KMS-11 (cell line): ENCODE results near the gene MYOZ3.

Experiments used
- H2AFZ ChIP-seq: fragments of 200-600 bp; sonication (generic); 2 replicates; pipeline ENCODE4 v1.6.1; 2016; ENCODE audit warnings: antibody characterized with exemption, mixed run types, low read depth
- H3K27ac ChIP-seq: fragments of 200-600 bp; sonication (generic); 2 replicates; pipeline ENCODE4 v1.6.1; 2016; ENCODE audit warnings: mild to moderate bottlenecking, mixed run types
- H3K27me3 ChIP-seq: fragments of 200-600 bp; sonication (generic); 2 replicates; pipeline ENCODE4 v1.6.1; 2017; ENCODE audit warnings: mild to moderate bottlenecking, low read depth, mixed run types, moderate library complexity; ENCODE audit not compliant: insufficient read depth
- H3K36me3 ChIP-seq: fragments of 200-600 bp; sonication (generic); 2 replicates; pipeline ENCODE4 v1.6.1; 2017; ENCODE audit warnings: mild to moderate bottlenecking, mixed run types; ENCODE audit not compliant: insufficient read depth
- H3K4me1 ChIP-seq: fragments of 200-600 bp; sonication (generic); 2 replicates; pipeline ENCODE4 v1.6.1; 2016; ENCODE audit warnings: mild to moderate bottlenecking, low read depth, mixed run types; ENCODE audit not compliant: poor library complexity, severe bottlenecking
- H3K4me2 ChIP-seq: fragments of 200-600 bp; sonication (generic); 2 replicates; pipeline ENCODE4 v1.7.0; 2016; ENCODE audit warnings: mild to moderate bottlenecking, mixed run types
- H3K4me3 ChIP-seq: fragments of 200-600 bp; sonication (generic); IDR thresholded peaks from 2 replicates; pipeline ENCODE4 v1.6.1; 2017; ENCODE audit warnings: low read depth, low read length, mixed read lengths; ENCODE audit not compliant: insufficient read depth
- H3K79me2 ChIP-seq: fragments of 200-600 bp; sonication (generic); 2 replicates; pipeline ENCODE4 v1.6.1; 2016; ENCODE audit warnings: low read depth, mixed run types; ENCODE audit not compliant: insufficient read depth
- H3K9ac ChIP-seq: fragments of 200-600 bp; sonication (generic); 2 replicates; pipeline ENCODE4 v1.6.1; 2016; ENCODE audit warnings: mild to moderate bottlenecking, mixed run types
- H4K20me1 ChIP-seq: fragments of 200-600 bp; sonication (generic); 2 replicates; pipeline ENCODE4 v1.6.1; 2016; ENCODE audit warnings: mild to moderate bottlenecking, mixed run types; ENCODE audit not compliant: insufficient read depth
- CTCF ChIP-seq: fragments of 200-600 bp; sonication (generic); conservative IDR thresholded peaks from 2 replicates; pipeline ENCODE4 v1.6.1; 2017; ENCODE audit warnings: low read depth, mild to moderate bottlenecking, antibody characterized with exemption, low read length, moderate library complexity, mixed read lengths

Gene MYOZ3

DNA sequence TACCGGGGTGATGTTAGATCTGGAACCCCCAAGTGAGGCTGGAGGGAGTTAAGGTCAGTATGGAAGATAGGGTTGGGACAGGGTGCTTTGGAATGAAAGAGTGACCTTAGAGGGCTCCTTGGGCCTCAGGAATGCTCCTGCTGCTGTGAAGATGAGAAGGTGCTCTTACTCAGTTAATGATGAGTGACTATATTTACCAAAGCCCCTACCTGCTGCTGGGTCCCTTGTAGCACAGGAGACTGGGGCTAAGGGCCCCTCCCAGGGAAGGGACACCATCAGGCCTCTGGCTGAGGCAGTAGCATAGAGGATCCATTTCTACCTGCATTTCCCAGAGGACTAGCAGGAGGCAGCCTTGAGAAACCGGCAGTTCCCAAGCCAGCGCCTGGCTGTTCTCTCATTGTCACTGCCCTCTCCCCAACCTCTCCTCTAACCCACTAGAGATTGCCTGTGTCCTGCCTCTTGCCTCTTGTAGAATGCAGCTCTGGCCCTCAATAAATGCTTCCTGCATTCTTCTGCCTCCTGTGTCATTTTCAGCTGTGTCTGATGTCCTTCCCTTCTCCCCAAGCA lies 2.3 kb upstream of the MYOZ3 start:
- no peak overlapping the region for H3K27ac ChIP-seq
- H2AFZ ChIP-seq = no peak overlapping the region
- H3K36me3 ChIP-seq = no peaks in the 10 kb centered on the region
- no peak overlapping the region for H3K4me2 ChIP-seq
- no peaks in the 10 kb centered on the region for H4K20me1 ChIP-seq
- TF ChIP-seq CTCF = no peak
- no peak overlapping the region for H3K4me3 ChIP-seq
- H3K27me3 ChIP-seq = no peaks in the 10 kb centered on the region
- no peaks in the 10 kb centered on the region for H3K4me1 ChIP-seq
- no peaks in the 10 kb centered on the region for H3K79me2 ChIP-seq
- no peak overlapping the region for H3K9ac ChIP-seq

GRCh38 chr5:150659360-150660107 lies 1.5 kb upstream of the MYOZ3 start:
- TF ChIP-seq CTCF = no peak
- Histone ChIP-seq H3K36me3 (no peaks in the 10 kb centered on the region), H3K9ac (no peak overlapping the region), H3K4me2 (no peak overlapping the region), H2AFZ (no peak overlapping the region), H3K27ac (no peak overlapping the region), H3K27me3 (no peaks in the 10 kb centered on the region), H3K4me3 (no peak overlapping the region), H3K79me2 (no peaks in the 10 kb centered on the region), H4K20me1 (no peaks in the 10 kb centered on the region), H3K4me1 (no peaks in the 10 kb centered on the region)

GRCh38 chr5:150660108-150660831 lies 781 bp upstream of the MYOZ3 start:
- H3K4me1 ChIP-seq = no peaks in the 10 kb centered on the region
- H4K20me1 ChIP-seq = no peaks in the 10 kb centered on the region
- H3K36me3 ChIP-seq = no peaks in the 10 kb centered on the region
- H3K4me2 ChIP-seq = no peak overlapping the region
- no peak overlapping the region for H2AFZ ChIP-seq
- H3K4me3 ChIP-seq = no peak overlapping the region
- no peak for TF ChIP-seq CTCF
- H3K9ac ChIP-seq = no peak overlapping the region
- no peaks in the 10 kb centered on the region for H3K27me3 ChIP-seq
- H3K79me2 ChIP-seq = no peaks in the 10 kb centered on the region
- no peak overlapping the region for H3K27ac ChIP-seq

DNA sequence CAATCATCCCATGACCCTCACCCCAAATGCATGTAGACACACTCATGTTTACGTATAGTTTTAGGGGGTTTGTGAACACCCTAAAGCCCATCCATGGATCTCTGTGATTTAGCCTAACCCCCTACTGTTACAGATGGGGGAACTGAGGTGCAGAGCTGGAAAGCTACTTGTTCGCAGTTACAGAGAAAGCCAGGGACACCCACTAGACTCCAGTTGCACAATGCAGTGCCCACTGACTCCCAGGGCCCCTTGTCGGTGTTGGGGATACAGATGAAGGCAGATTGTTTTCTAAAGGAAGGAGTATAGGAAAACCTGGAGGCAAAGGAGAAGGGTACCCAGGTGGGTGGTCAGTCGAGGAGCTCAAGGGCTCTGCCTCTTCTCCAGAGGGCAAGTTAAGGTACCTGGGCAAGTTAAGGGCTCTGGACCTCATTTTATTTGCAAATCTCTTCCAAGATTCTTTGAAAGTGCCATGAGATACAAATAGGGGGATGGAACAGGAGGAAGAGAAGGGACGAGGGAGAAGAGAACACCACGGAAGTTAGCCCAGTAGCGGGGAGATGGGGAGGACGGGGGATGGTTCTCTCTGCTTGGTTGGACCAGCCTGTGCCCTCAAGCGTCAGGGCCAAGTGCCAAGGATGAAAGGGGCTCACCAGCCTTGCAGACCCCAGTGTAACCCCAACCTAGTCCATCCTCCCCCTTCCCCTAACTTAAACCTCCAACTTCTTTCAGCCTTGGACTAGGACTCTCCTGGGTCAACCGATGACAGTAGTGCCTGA lies 958 bp downstream of the MYOZ3 start:
- no peak overlapping the region for H3K27ac ChIP-seq
- H3K4me1 ChIP-seq = no peaks in the 10 kb centered on the region
- no peak overlapping the region for H2AFZ ChIP-seq
- H3K27me3 ChIP-seq = no peaks in the 10 kb centered on the region
- no peak for TF ChIP-seq CTCF
- H3K36me3 ChIP-seq = no peaks in the 10 kb centered on the region
- H3K4me2 ChIP-seq = no peak overlapping the region
- no peaks in the 10 kb centered on the region for H4K20me1 ChIP-seq
- no peak overlapping the region for H3K4me3 ChIP-seq
- H3K9ac ChIP-seq = no peak overlapping the region
- no peaks in the 10 kb centered on the region for H3K79me2 ChIP-seq
